Lower leg skin (tissue), 3 donors: ENCODE data around the gene LYRM4.

ENCODE experiments used
- CTCF ChIP-seq, 3 donors: fragments of 450-650 bp; IDR thresholded peaks; one replicate each; pipeline ENCODE4 v1.5.1; 2016; ENCODE audit warnings: antibody characterized with exemption in 3 of 3, mild to moderate bottlenecking in 3 of 3, moderate library complexity in 2 of 3
- POLR2A ChIP-seq, 2 donors: fragments of 450-650 bp; IDR thresholded peaks; one replicate each; pipeline ENCODE4 v1.6.1; 2016 to 2017; ENCODE audit warnings: antibody characterized with exemption in 2 of 2, mild to moderate bottlenecking in 1 of 2, moderate library complexity in 1 of 2

DNA sequence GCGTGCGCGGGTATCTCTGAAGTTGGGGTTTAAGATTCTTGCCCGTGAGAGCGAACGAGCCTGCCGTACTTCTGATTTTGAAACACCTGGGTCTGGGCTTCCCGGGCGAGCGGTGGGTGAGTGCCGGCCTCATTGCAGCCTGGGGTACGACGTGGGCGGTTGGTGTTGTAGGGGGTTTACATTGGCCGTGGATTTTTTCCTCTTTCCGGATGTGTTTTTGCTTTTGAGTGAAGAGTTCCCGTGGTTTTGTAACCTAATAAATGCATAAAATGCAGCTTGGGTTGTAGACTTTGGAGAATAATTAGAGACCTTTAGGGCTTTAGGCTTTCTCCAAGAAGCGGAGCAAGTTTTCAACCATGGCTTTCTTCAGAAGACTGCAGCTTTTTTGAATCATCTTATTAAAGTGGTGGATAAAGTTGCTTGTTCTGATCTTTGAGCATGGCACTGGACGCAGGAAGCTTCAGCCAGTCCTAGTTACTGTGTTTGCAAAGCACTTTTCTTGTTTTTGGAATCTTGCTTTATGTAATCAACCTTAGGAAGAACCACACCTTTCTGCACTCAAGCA, 877 bp upstream of the LYRM4 start:
- TF ChIP-seq CTCF (IDR thresholded peaks at IDR 0.05): no peak
- TF ChIP-seq POLR2A (IDR thresholded peaks at IDR 0.05): no peak
